Right cardiac atrium (tissue), 5 donors: Measurements from ENCODE around the gene NEGR1. TPM values are rescaled to one million over a fixed set of nuclear protein-coding genes. Genes with fewer than 3 reads are reported as not detected.
A peak's percentile ranks its signal among the peaks of the same experiment; 100 is the strongest.
"Not testable (repeated sequence)": the region's sequence is repeated elsewhere in the genome, so short reads cannot be mapped to it uniquely, and the experiment has no call there.

Source experiments
- ATAC-seq, 2 donors: fragments of 200-7000 bp; cut with Tn5 transposase; one replicate each; pipeline versions ENCODE4 v1.8.0 to v1.9.1; 2020; ENCODE audit warnings: moderate library complexity in 2 of 2, mild to moderate bottlenecking in 1 of 2
- DNase-seq, 3 donors: peaks; one replicate each; pipeline ENCODE4 v3.0.0-alpha.2; 2020
- H3K27ac ChIP-seq: one replicate; pipeline ENCODE4 v1.5.1; 2013; ENCODE audit warnings: mild to moderate bottlenecking, low read length, control low read depth, moderate library complexity
- H3K27me3 ChIP-seq: one replicate; pipeline ENCODE4 v1.6.1; 2013; ENCODE audit not compliant: control insufficient read depth, insufficient read depth
- H3K4me1 ChIP-seq: one replicate; pipeline ENCODE4 v1.6.1; 2013; ENCODE audit warnings: low read length; ENCODE audit not compliant: control insufficient read depth, insufficient read depth
- H3K4me3 ChIP-seq: one replicate; pipeline ENCODE4 v1.5.1; 2013; ENCODE audit warnings: low read length, control low read depth
- H3K9me3 ChIP-seq: one replicate; pipeline ENCODE4 v1.6.1; 2013; ENCODE audit warnings: low read length; ENCODE audit not compliant: control insufficient read depth
- WGBS: extraction: QIAGEN DNeasy Blood & Tissue Kit; methylation state at CpG from one replicate; pipeline ENCODE4 v1.1.7; 2013; 5-methylcytosine and 5-hydroxymethylcytosine counted together
- intact Hi-C, 4 donors: fragments of 100-400 bp; cut with DNase I; formaldehyde crosslinking; loops; one replicate each; pipeline versions ENCODE4 v1.11.0 to v1.14.0; 2022 to 2023
- polyA plus RNA-seq: library from polyadenylated mRNA; stranded (reverse); fragments of 200-250 nt; gene quantifications from one replicate; pipeline ENCODE4 v1.2.3, GENCODE V29; 2013
- total RNA-seq, 4 donors: library from RNA; stranded (reverse); fragmentation: NEBNext Ultra II Directional; extraction: Animal tissue kit (Norgen Biotek cat#: 25700); gene quantifications; one replicate each; pipeline ENCODE4 v1.2.1, GENCODE V29; 2021
- donor health status: healthy with polysubstance abuse.
- donor health status: DM: no; HTN: yes; CAD: no.
- donor health status: DM: no; HTN: no; CAD: no.
- donor health status: DM: no; HTN: yes; CAD: no; lungs with severe emphysema.
- donor health status: DM: yes; HTN: yes; CAD: no.

The NEGR1 gene
- total and polyA plus RNA-seq, 5 donors: 9.1 to 26.1 (median 24.2) TPM

GRCh38 chr1:71899881-71900280 is 382.5 kb downstream of the NEGR1 start:
- no peak for ATAC-seq

GRCh38 chr1:71888166-71888565 is 394.2 kb downstream of the NEGR1 start:
- 94% methylated on average over 23 of the region's 23 CpGs for WGBS
- DNase-seq, H3K27ac ChIP-seq, ATAC-seq, H3K4me1 ChIP-seq, H3K4me3 ChIP-seq, H3K27me3 ChIP-seq, intact Hi-C loops, H3K9me3 ChIP-seq: not testable (repeated sequence)

More at GRCh38 chr1:71899881-71900280, 382.5 kb downstream of the NEGR1 start:
- H3K4me3 ChIP-seq: no peak overlapping the region
- H3K4me1 ChIP-seq: no peaks in the 10 kb centered on the region
- H3K27ac ChIP-seq: no peak overlapping the region
- H3K9me3 ChIP-seq: no peaks in the 10 kb centered on the region
- 79% methylated on average over 2 of the region's 2 CpGs for WGBS
- H3K27me3 ChIP-seq: no peaks in the 10 kb centered on the region
- intact Hi-C loops: no loop called here
- no peak for DNase-seq

GRCh38 chr1:71885171-71885570 is 397.2 kb downstream of the NEGR1 start:
- no peaks in the 10 kb centered on the region for H3K9me3 ChIP-seq
- DNase-seq: no peak
- H3K4me1 ChIP-seq: no peaks in the 10 kb centered on the region
- no peak for ATAC-seq
- WGBS: 81% methylated on average over 2 of the region's 2 CpGs
- intact Hi-C loops: no loop called here
- H3K4me3 ChIP-seq: no peak overlapping the region
- H3K27ac ChIP-seq: no peak overlapping the region
- no peaks in the 10 kb centered on the region for H3K27me3 ChIP-seq

GRCh38 chr1:71882637-71883036 is 399.7 kb downstream of the NEGR1 start:
- H3K9me3 ChIP-seq: no peaks in the 10 kb centered on the region
- H3K4me3 ChIP-seq: no peak overlapping the region
- DNase-seq (no peak), ATAC-seq (no peak)
- H3K27ac ChIP-seq: no peak overlapping the region
- no peaks in the 10 kb centered on the region for H3K4me1 ChIP-seq
- H3K27me3 ChIP-seq: no peaks in the 10 kb centered on the region
- intact Hi-C loops: no loop called here
- 24% methylated on average over 2 of the region's 2 CpGs for WGBS

GRCh38 chr1:71882226-71882625 is 400.1 kb downstream of the NEGR1 start:
- ATAC-seq (no peak), DNase-seq (no peak)
- Histone ChIP-seq H3K4me1 (no peaks in the 10 kb centered on the region), H3K27ac (no peak overlapping the region), H3K9me3 (no peaks in the 10 kb centered on the region), H3K4me3 (no peak overlapping the region), H3K27me3 (no peaks in the 10 kb centered on the region)
- intact Hi-C loops: no loop called here
- 38% methylated on average over 3 of the region's 3 CpGs for WGBS

- H3K4me3 ChIP-seq: no peak overlapping the region
- no peak overlapping the region for H3K27ac ChIP-seq
- H3K9me3 ChIP-seq: no peaks in the 10 kb centered on the region
- intact Hi-C loops: no loop called here
- H3K4me1 ChIP-seq: no peaks in the 10 kb centered on the region
- DNase-seq (no peak), ATAC-seq (no peak)
- no peaks in the 10 kb centered on the region for H3K27me3 ChIP-seq
These were observed 400.7 kb downstream of the NEGR1 start for GRCh38 chr1:71881611-71882010.

GRCh38 chr1:71869326-71869725 is 413.0 kb downstream of the NEGR1 start:
- H3K9me3 ChIP-seq: no peaks in the 10 kb centered on the region
- no peak overlapping the region for H3K4me3 ChIP-seq
- ATAC-seq (no peak), DNase-seq (no peak)
- intact Hi-C loops: no loop called here
- no peak overlapping the region for H3K27ac ChIP-seq
- H3K27me3 ChIP-seq: no peaks in the 10 kb centered on the region
- H3K4me1 ChIP-seq: no peaks in the 10 kb centered on the region

- Histone ChIP-seq H3K27me3 (no peaks in the 10 kb centered on the region), H3K4me3 (no peak overlapping the region), H3K4me1 (no peaks in the 10 kb centered on the region), H3K27ac (no peak overlapping the region), H3K9me3 (no peaks in the 10 kb centered on the region)
- ATAC-seq (no peak), DNase-seq (no peak)
- intact Hi-C loops: no loop called here
- 75% methylated on average over 2 of the region's 2 CpGs for WGBS
These were observed 419.6 kb downstream of the NEGR1 start for GRCh38 chr1:71862756-71863155.

- no peaks in the 10 kb centered on the region for H3K4me1 ChIP-seq
- H3K27ac ChIP-seq: no peak overlapping the region
- intact Hi-C loops: no loop called here
- ATAC-seq: no peak
- no peak overlapping the region for H3K4me3 ChIP-seq
- no peaks in the 10 kb centered on the region for H3K27me3 ChIP-seq
- no peaks in the 10 kb centered on the region for H3K9me3 ChIP-seq
- DNase-seq: no peak
These were observed 421.3 kb downstream of the NEGR1 start for GRCh38 chr1:71861022-71861421.

GRCh38 chr1:71859806-71860205 is 422.5 kb downstream of the NEGR1 start:
- no peak for DNase-seq
- Histone ChIP-seq H3K27ac (no peak overlapping the region), H3K4me1 (no peaks in the 10 kb centered on the region), H3K27me3 (no peaks in the 10 kb centered on the region), H3K4me3 (no peak overlapping the region), H3K9me3 (no peaks in the 10 kb centered on the region)
- no peak for ATAC-seq
- WGBS: 92% methylated on average over 2 of the region's 2 CpGs
- intact Hi-C loops: no loop called here

- Histone ChIP-seq H3K9me3 (no peaks in the 10 kb centered on the region), H3K27ac (no peak overlapping the region), H3K4me3 (no peak overlapping the region), H3K27me3 (no peaks in the 10 kb centered on the region), H3K4me1 (no peaks in the 10 kb centered on the region)
- 44% methylated on average over 1 of the region's 1 CpG for WGBS
- DNase-seq (no peak), ATAC-seq (peak; percentile 43 to 89)
- intact Hi-C loops: no loop called here
These were observed 424.5 kb downstream of the NEGR1 start for GRCh38 chr1:71857862-71858261.

- Histone ChIP-seq H3K27me3 (no peaks in the 10 kb centered on the region), H3K9me3 (no peaks in the 10 kb centered on the region), H3K4me3 (no peak overlapping the region), H3K4me1 (no peaks in the 10 kb centered on the region), H3K27ac (no peak overlapping the region)
- 77% methylated on average over 2 of the region's 2 CpGs for WGBS
- intact Hi-C loops: no loop called here
- DNase-seq (no peak), ATAC-seq (no peak)
These were observed 429.0 kb downstream of the NEGR1 start for GRCh38 chr1:71853360-71853759.
